K562 (cell line): Measurements from ENCODE around the gene RAD23B. TPM values are rescaled to one million over a fixed set of nuclear protein-coding genes. Genes with fewer than 3 reads are reported as not detected.

Experiments used
- ASH1L ChIP-seq: fragments of 450-650 bp; IDR thresholded peaks from 2 replicates; pipeline ENCODE4 v1.6.1; 2018; ENCODE audit warnings: borderline replicate concordance, mild to moderate bottlenecking, low read depth; ENCODE audit not compliant: partially characterized antibody
- EGR1 ChIP-seq: fragments of 450-650 bp; conservative IDR thresholded peaks from 2 replicates; pipeline ENCODE4 v1.6.1; 2017; ENCODE audit warnings: mild to moderate bottlenecking
- EP400 ChIP-seq: fragments of 450-650 bp; IDR thresholded peaks from 2 replicates; pipeline ENCODE4 v1.6.1; 2017; ENCODE audit warnings: antibody characterized with exemption, mild to moderate bottlenecking, moderate library complexity
- ETS2 ChIP-seq: IDR thresholded peaks from 2 replicates; pipeline ENCODE4 v1.6.1; 2016; ENCODE audit warnings: borderline replicate concordance, missing genetic modification characterization, mild to moderate bottlenecking, moderate library complexity, missing compliant biosample characterization; ENCODE audit not compliant: poor library complexity, severe bottlenecking
- FIP1L1 ChIP-seq: fragments of 200-400 bp; formaldehyde crosslinking; IDR thresholded peaks from 2 replicates; pipeline ENCODE4 v1.6.1; 2018; ENCODE audit warnings: mild to moderate bottlenecking, low read depth, low read length; ENCODE audit not compliant: poor library complexity, severe bottlenecking
- HMGN3 ChIP-seq: IDR thresholded peaks from 2 replicates; pipeline ENCODE4 v1.6.1; 2011; ENCODE audit warnings: borderline replicate concordance, low read depth, mild to moderate bottlenecking, mixed read lengths, low read length; ENCODE audit not compliant: insufficient read length; ENCODE audit errors: extremely low read depth
- KHSRP ChIP-seq: fragments of 450-650 bp; IDR thresholded peaks from 2 replicates; pipeline ENCODE4 v1.6.1; 2017
- MCM3 ChIP-seq: fragments of 450-650 bp; IDR thresholded peaks from 2 replicates; pipeline ENCODE4 v1.6.1; 2016
- NFIC ChIP-seq: fragments of 450-650 bp; IDR thresholded peaks from 2 replicates; pipeline ENCODE4 v1.6.1; 2017; ENCODE audit warnings: mild to moderate bottlenecking, inconsistent platforms
- RAD21 ChIP-seq, 2 experiments: fragments of 250-450 bp in 1 of 2; fragments of 450-650 bp in 1 of 2; sonication (Bioruptor Pico) in 1 of 2; formaldehyde crosslinking in 1 of 2; IDR thresholded peaks in 1 of 2; conservative IDR thresholded peaks in 1 of 2; 2 replicates each; pipeline versions ENCODE4 v1.4.0 to v1.8.0; 2020 to 2022; ENCODE audit warnings: mild to moderate bottlenecking in 2 of 2, moderate library complexity in 1 of 2
- ZC3H8 ChIP-seq: fragments of 450-650 bp; IDR thresholded peaks from 2 replicates; pipeline ENCODE4 v1.6.1; 2017
- ZNF224 ChIP-seq: sonication (generic); formaldehyde crosslinking; IDR thresholded peaks from 2 replicates; pipeline ENCODE4 v1.8.0; 2022; ENCODE audit warnings: mild to moderate bottlenecking, missing genetic modification reagents
- ZNF518B ChIP-seq: fragments of 250-450 bp; sonication (Bioruptor Pico); IDR thresholded peaks from 2 replicates; pipeline ENCODE4 v1.5.0; 2021; ENCODE audit warnings: mild to moderate bottlenecking, moderate library complexity
- ZNF77 ChIP-seq: fragments of 250-450 bp; sonication (Bioruptor Pico); IDR thresholded peaks from 2 replicates; pipeline ENCODE4 v1.5.0; 2020
- polyA plus RNA-seq, 8 experiments: library from polyadenylated mRNA; depleted of rRNA in 4 of 8; stranded (reverse) in 5 of 8; unstranded in 3 of 8; fragments of >200 nt; fragmentation: Nextera tagmentation in 2 of 8; fragmentation: Illumina TruSeq in 1 of 8; extraction: Ambion mirVana in 2 of 8; extraction: Trizol in 1 of 8; gene quantifications; 2 replicates each; pipeline versions ENCODE4 v1.2.1 to v1.2.3, GENCODE V29; 2011 to 2014; ENCODE audit warnings: inconsistent platforms in 1 of 8, missing spikeins in 1 of 8
- total RNA-seq, 7 experiments: library from RNA; depleted of rRNA in 6 of 7; stranded (reverse); fragments of >200 nt in 6 of 7; fragmentation: Illumina TruSeq in 2 of 7; extraction: Trizol in 2 of 7; gene quantifications; 2 replicates each; pipeline versions ENCODE4 v1.2.1 to v1.2.3, GENCODE V29; 2011 to 2021; ENCODE audit warnings: low replicate concordance in 1 of 7
- TF ChIP-seq, protein P1 (sequence below): fragments of 450-650 bp; formaldehyde crosslinking; IDR thresholded peaks from 2 replicates; pipeline ENCODE4 v1.4.0; 2020; ENCODE audit warnings: mild to moderate bottlenecking, mixed read lengths
- TF ChIP-seq, protein P2 (sequence below): sonication (generic); formaldehyde crosslinking; IDR thresholded peaks from 2 replicates; pipeline ENCODE4 v1.8.1; 2023; ENCODE audit warnings: mild to moderate bottlenecking, missing genetic modification reagents
- TF ChIP-seq, protein P3 (sequence below): sonication (generic); formaldehyde crosslinking; IDR thresholded peaks from 2 replicates; pipeline ENCODE4 v1.8.1; 2023; ENCODE audit warnings: mild to moderate bottlenecking, missing genetic modification reagents
- TF ChIP-seq, protein P4 (sequence below): sonication (generic); formaldehyde crosslinking; IDR thresholded peaks from 2 replicates; pipeline ENCODE4 v1.9.0; 2022; ENCODE audit warnings: mild to moderate bottlenecking, missing genetic modification reagents

RAD23B gene
- total and polyA plus RNA-seq, 9 of the 15 experiments (the other 6 are each of a cell fraction or from before 2014, with no cell fraction given): 14.5 to 184 (median 114) TPM

GRCh38 chr9:107283623-107284616 lies 841 bp downstream of the RAD23B start (continued):
- TF ChIP-seq ZNF518B (CRISPR knock-in tag) (no peak), MCM3 (no peak), ETS2 (tag) (no peak), FIP1L1 (no peak), ASH1L (no peak), RAD21 (CRISPR knock-in tag; conservative IDR thresholded peaks at IDR 0.05 in 1 of 2, IDR thresholded peaks at IDR 0.05 in 1 of 2) (no peak), ZNF224 (CRISPR knock-in tag) (no peak), ZNF77 (CRISPR knock-in tag) (no peak), EP400 (peak; percentile 90), HMGN3 (no peak), NFIC (no peak), ZC3H8 (no peak), EGR1 (peak; percentile 86), KHSRP (no peak)
- TF ChIP-seq, protein P1, sequence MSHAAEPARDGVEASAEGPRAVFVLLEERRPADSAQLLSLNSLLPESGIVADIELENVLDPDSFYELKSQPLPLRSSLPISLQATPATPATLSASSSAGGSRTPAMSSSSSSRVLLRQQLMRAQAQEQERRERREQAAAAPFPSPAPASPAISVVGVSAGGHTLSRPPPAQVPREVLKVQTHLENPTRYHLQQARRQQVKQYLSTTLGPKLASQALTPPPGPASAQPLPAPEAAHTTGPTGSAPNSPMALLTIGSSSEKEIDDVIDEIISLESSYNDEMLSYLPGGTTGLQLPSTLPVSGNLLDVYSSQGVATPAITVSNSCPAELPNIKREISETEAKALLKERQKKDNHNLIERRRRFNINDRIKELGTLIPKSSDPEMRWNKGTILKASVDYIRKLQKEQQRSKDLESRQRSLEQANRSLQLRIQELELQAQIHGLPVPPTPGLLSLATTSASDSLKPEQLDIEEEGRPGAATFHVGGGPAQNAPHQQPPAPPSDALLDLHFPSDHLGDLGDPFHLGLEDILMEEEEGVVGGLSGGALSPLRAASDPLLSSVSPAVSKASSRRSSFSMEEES (CRISPR knock-in tag): no peak
- TF ChIP-seq, protein P2, sequence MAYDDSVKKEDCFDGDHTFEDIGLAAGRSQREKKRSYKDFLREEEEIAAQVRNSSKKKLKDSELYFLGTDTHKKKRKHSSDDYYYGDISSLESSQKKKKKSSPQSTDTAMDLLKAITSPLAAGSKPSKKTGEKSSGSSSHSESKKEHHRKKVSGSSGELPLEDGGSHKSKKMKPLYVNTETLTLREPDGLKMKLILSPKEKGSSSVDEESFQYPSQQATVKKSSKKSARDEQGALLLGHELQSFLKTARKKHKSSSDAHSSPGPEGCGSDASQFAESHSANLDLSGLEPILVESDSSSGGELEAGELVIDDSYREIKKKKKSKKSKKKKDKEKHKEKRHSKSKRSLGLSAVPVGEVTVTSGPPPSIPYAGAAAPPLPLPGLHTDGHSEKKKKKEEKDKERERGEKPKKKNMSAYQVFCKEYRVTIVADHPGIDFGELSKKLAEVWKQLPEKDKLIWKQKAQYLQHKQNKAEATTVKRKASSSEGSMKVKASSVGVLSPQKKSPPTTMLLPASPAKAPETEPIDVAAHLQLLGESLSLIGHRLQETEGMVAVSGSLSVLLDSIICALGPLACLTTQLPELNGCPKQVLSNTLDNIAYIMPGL (CRISPR knock-in tag): no peak; the same call in 1 of the 2 replicates
- TF ChIP-seq, protein P3, sequence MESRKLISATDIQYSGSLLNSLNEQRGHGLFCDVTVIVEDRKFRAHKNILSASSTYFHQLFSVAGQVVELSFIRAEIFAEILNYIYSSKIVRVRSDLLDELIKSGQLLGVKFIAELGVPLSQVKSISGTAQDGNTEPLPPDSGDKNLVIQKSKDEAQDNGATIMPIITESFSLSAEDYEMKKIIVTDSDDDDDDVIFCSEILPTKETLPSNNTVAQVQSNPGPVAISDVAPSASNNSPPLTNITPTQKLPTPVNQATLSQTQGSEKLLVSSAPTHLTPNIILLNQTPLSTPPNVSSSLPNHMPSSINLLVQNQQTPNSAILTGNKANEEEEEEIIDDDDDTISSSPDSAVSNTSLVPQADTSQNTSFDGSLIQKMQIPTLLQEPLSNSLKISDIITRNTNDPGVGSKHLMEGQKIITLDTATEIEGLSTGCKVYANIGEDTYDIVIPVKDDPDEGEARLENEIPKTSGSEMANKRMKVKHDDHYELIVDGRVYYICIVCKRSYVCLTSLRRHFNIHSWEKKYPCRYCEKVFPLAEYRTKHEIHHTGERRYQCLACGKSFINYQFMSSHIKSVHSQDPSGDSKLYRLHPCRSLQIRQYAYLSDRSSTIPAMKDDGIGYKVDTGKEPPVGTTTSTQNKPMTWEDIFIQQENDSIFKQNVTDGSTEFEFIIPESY (CRISPR knock-in tag): no peak
- TF ChIP-seq, protein P4, sequence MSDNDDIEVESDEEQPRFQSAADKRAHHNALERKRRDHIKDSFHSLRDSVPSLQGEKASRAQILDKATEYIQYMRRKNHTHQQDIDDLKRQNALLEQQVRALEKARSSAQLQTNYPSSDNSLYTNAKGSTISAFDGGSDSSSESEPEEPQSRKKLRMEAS (CRISPR knock-in tag): peak; percentile 78
